IMR-90 (cell line): ENCODE results near the gene TSPAN14. TPM values are rescaled to one million over a fixed set of nuclear protein-coding genes. Genes with fewer than 3 reads are reported as not detected.

Source experiments
- ATAC-seq: fragments of 200-7000 bp; cut with Tn5 transposase; 2 replicates; pipeline ENCODE4 v1.9.1; 2020; ENCODE audit warnings: low read depth, mild to moderate bottlenecking, moderate library complexity
- BruUV-seq: library from RNA; stranded (reverse); fragments of 400-500 nt; replicated peaks from 2 replicates; lab custom pipeline; 2021; lab: Mats Ljungman, UMichigan
- CTCF ChIA-PET: fragments of 300-600 bp; formaldehyde crosslinking; extraction: SDS; loops from one replicate; lab custom pipeline; 2021; ENCODE audit warnings: antibody characterized with exemption; lab: Yijun Ruan, JAX
- POLR2A ChIA-PET: fragments of 300-600 bp; sonication (Branson Sonifier 250); formaldehyde crosslinking; loops from one replicate; lab custom pipeline; 2022; ENCODE audit warnings: antibody characterized with exemption; ENCODE audit not compliant: unreplicated experiment; lab: Charles Lee
- DNase-seq: peaks from one replicate; pipeline ENCODE4 v3.0.0; 2013
- H2AFZ ChIP-seq: replicated peaks from 2 replicates; pipeline ENCODE3; 2013; ENCODE audit warnings: low read length, mild to moderate bottlenecking; ENCODE audit not compliant: poor library complexity
- H2AK5ac ChIP-seq: 2 replicates; pipeline ENCODE4 v1.6.1; 2013; ENCODE audit warnings: low read depth, low read length, inconsistent platforms
- H2AK9ac ChIP-seq: replicated peaks from 2 replicates; pipeline ENCODE3; 2013; ENCODE audit warnings: mild to moderate bottlenecking, low read depth, low read length, moderate library complexity; ENCODE audit not compliant: poor library complexity
- H2BK120ac ChIP-seq: 2 replicates; pipeline ENCODE4 v1.6.1; 2013; ENCODE audit warnings: low read depth, low read length, inconsistent platforms
- H2BK15ac ChIP-seq: 3 replicates; pipeline ENCODE4 v1.6.1; 2013; ENCODE audit warnings: low read depth, low read length, inconsistent platforms
- H2BK20ac ChIP-seq: 2 replicates; pipeline ENCODE4 v1.6.1; 2013; ENCODE audit warnings: low read depth, mild to moderate bottlenecking, inconsistent platforms, low read length, moderate library complexity
- H2BK5ac ChIP-seq: 2 replicates; pipeline ENCODE4 v1.6.1; 2013; ENCODE audit warnings: mild to moderate bottlenecking, low read depth, low read length, inconsistent platforms; ENCODE audit not compliant: poor library complexity, severe bottlenecking
- H3K14ac ChIP-seq: replicated peaks from 2 replicates; pipeline ENCODE4 v1.6.1; 2013; ENCODE audit warnings: low read depth, low read length, inconsistent platforms
- H3K18ac ChIP-seq: 2 replicates; pipeline ENCODE4 v1.6.1; 2013; ENCODE audit warnings: low read depth, low read length, control low read depth
- H3K23ac ChIP-seq: 2 replicates; pipeline ENCODE4 v1.6.1; 2013; ENCODE audit warnings: low read depth, low read length, inconsistent platforms
- H3K27ac ChIP-seq: 2 replicates; pipeline ENCODE4 v1.5.1; 2013; ENCODE audit warnings: mild to moderate bottlenecking, control low read depth, low read length; ENCODE audit not compliant: insufficient read depth
- H3K27me3 ChIP-seq: 2 replicates; pipeline ENCODE4 v1.6.1; 2013; ENCODE audit warnings: low read length; ENCODE audit not compliant: control insufficient read depth, insufficient read depth
- H3K36me3 ChIP-seq: 2 replicates; pipeline ENCODE4 v1.6.1; 2013; ENCODE audit warnings: low read length, mixed read lengths; ENCODE audit not compliant: control insufficient read depth, insufficient read depth
- H3K4ac ChIP-seq: 2 replicates; pipeline ENCODE4 v1.6.1; 2013; ENCODE audit warnings: low read depth, low read length, inconsistent platforms
- H3K4me1 ChIP-seq: 2 replicates; pipeline ENCODE4 v1.6.1; 2013; ENCODE audit warnings: low read length, mixed read lengths; ENCODE audit not compliant: control insufficient read depth, insufficient read depth
- H3K4me2 ChIP-seq: 2 replicates; pipeline ENCODE4 v1.6.1; 2013; ENCODE audit warnings: low read depth, mild to moderate bottlenecking, control low read depth, low read length, moderate library complexity
- H3K4me3 ChIP-seq: 2 replicates; pipeline ENCODE4 v1.5.1; 2013; ENCODE audit warnings: low read depth, mild to moderate bottlenecking, control low read depth, low read length, moderate library complexity; ENCODE audit not compliant: insufficient read depth
- H3K56ac ChIP-seq: 2 replicates; pipeline ENCODE4 v1.6.1; 2013; ENCODE audit warnings: low read length, inconsistent platforms; ENCODE audit not compliant: insufficient read depth; ENCODE audit errors: extremely low read depth
- H3K79me1 ChIP-seq, 2 experiments: 2 replicates each; pipeline ENCODE4 v1.6.1; 2013; ENCODE audit warnings: low read length in 2 of 2, inconsistent platforms in 1 of 2, low read depth in 1 of 2
- H3K9ac ChIP-seq: 2 replicates; pipeline ENCODE4 v1.6.1; 2013; ENCODE audit warnings: low read depth, low read length, control low read depth
- H3K9me1 ChIP-seq: 2 replicates; pipeline ENCODE4 v1.6.1; 2013; ENCODE audit warnings: low read length, inconsistent platforms; ENCODE audit not compliant: insufficient read depth
- H3K9me3 ChIP-seq: 2 replicates; pipeline ENCODE4 v1.6.1; 2013; ENCODE audit warnings: low read length; ENCODE audit not compliant: control insufficient read depth, insufficient read depth
- H4K20me1 ChIP-seq: 2 replicates; pipeline ENCODE4 v1.6.1; 2013; ENCODE audit warnings: low read length, inconsistent platforms; ENCODE audit not compliant: insufficient read depth
- H4K5ac ChIP-seq: 2 replicates; pipeline ENCODE4 v1.6.1; 2013; ENCODE audit warnings: mild to moderate bottlenecking, low read depth, low read length, control low read depth
- H4K8ac ChIP-seq, 2 experiments: 2 replicates each; pipeline ENCODE4 v1.6.1; 2013; ENCODE audit warnings: low read depth in 2 of 2, low read length in 2 of 2, control low read depth in 1 of 2, inconsistent platforms in 1 of 2
- H4K91ac ChIP-seq: 2 replicates; pipeline ENCODE4 v1.6.1; 2013; ENCODE audit warnings: low read depth, low read length, inconsistent platforms; ENCODE audit not compliant: insufficient read depth
- BHLHE40 ChIP-seq: fragments of 150-350 bp; IDR thresholded peaks from 2 replicates; pipeline ENCODE4 v1.6.1; 2016; ENCODE audit warnings: mild to moderate bottlenecking, low read depth, low read length
- CEBPB ChIP-seq: IDR thresholded peaks from 2 replicates; pipeline ENCODE4 v1.6.1; 2012; ENCODE audit warnings: low read depth, low read length, improper control_type of control experiment
- NFE2L2 ChIP-seq: fragments of 150-350 bp; IDR thresholded peaks from 2 replicates; pipeline ENCODE4 v1.6.1; 2016; ENCODE audit warnings: low read depth, mild to moderate bottlenecking, low read length
- USF2 ChIP-seq: fragments of 150-350 bp; IDR thresholded peaks from 2 replicates; pipeline ENCODE4 v1.6.1; 2017; ENCODE audit warnings: mild to moderate bottlenecking, antibody characterized with exemption, low read length, low read depth
- dilution Hi-C: fragments of 300-500 bp; cut with HindIII; formaldehyde crosslinking; loops from one replicate; pipeline ENCODE4 v1.14.3; 2018; ENCODE audit warnings: low sequenced_read_pairs; ENCODE audit not compliant: unreplicated experiment
- in situ Hi-C: fragments of 300-500 bp; cut with MboI; formaldehyde crosslinking; loops from 3 replicates; pipeline ENCODE4 v1.14.3; 2019; ENCODE audit warnings: low sequenced_read_pairs, inconsistent platforms, mixed read lengths
- intact Hi-C: fragments of 100-400 bp; cut with micrococcal nuclease; formaldehyde crosslinking; loops from 2 replicates; pipeline ENCODE4 v1.10.0; 2022
- polyA plus RNA-seq, 3 experiments: library from polyadenylated mRNA; depleted of rRNA; stranded (reverse); fragments of >200 nt; gene quantifications; 2 replicates each; pipeline ENCODE4 v1.2.3, GENCODE V29; 2012; ENCODE audit warnings: low replicate concordance in 1 of 3
- total RNA-seq: library from RNA; depleted of rRNA; stranded (reverse); fragments of >200 nt; gene quantifications from 2 replicates; pipeline ENCODE4 v1.2.3, GENCODE V29; 2012

Gene TSPAN14
- total and polyA plus RNA-seq, 2 of the 4 experiments (the other 2 are of a cell fraction): 18.5 to 43.0 TPM

DNA sequence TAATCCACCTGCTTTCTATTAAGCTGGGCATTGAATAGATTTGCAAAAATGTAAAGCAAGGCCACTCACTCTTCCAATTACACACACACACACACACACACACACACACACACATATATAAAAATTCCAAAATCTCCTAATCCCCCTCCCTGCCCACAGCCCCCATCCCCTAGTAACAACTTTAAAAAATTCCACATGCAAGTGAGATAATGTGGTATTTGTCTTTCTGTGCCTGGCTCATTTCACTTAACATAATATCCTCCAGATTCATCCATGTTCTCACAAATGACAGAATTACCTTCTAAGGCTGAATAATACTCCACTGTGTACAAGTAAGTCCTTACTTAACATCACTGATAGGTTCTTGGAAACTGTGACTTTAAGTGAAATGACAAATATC lies 107.8 kb downstream of the TSPAN14 start:
- H3K4me3 ChIP-seq: no peak overlapping the region
- H4K5ac ChIP-seq: no peak overlapping the region
- H3K18ac ChIP-seq: no peak overlapping the region
- no peak overlapping the region for H3K27ac ChIP-seq
- dilution Hi-C loops: no loop called here
- no peak overlapping the region for H3K9ac ChIP-seq
- H2AK9ac ChIP-seq: no peak overlapping the region
- H4K91ac ChIP-seq: no peak overlapping the region
- H2AK5ac ChIP-seq: no peak overlapping the region
- H3K27me3 ChIP-seq: peaks cover 2% of the 10 kb centered on the region; the same call in 1 of the 2 replicates
- DNase-seq (no peak), ATAC-seq (no peak)
- H3K14ac ChIP-seq: no peak overlapping the region
- H3K4me1 ChIP-seq: no peaks in the 10 kb centered on the region
- no peak overlapping the region for H3K4me2 ChIP-seq
- H2AFZ ChIP-seq: no peak overlapping the region
- TF ChIP-seq CEBPB (no peak), USF2 (no peak), BHLHE40 (no peak), NFE2L2 (no peak)
- CTCF ChIA-PET: no interaction called here
- in situ Hi-C loops: no loop called here
- no peak overlapping the region for H3K56ac ChIP-seq
- no peak overlapping the region for H4K8ac ChIP-seq
- POLR2A ChIA-PET: no interaction called here
- no TSS peak for BruUV-seq
- H4K20me1 ChIP-seq: no peaks in the 10 kb centered on the region
- H2BK120ac ChIP-seq: no peak overlapping the region
- no peaks in the 10 kb centered on the region for H3K36me3 ChIP-seq
- H3K4ac ChIP-seq: no peak overlapping the region
- no peaks in the 10 kb centered on the region for H3K79me1 ChIP-seq
- H3K9me1 ChIP-seq: no peaks in the 10 kb centered on the region
- no peaks in the 10 kb centered on the region for H3K9me3 ChIP-seq
- intact Hi-C loops: no loop called here
- H2BK5ac ChIP-seq: no peak overlapping the region
- no peak overlapping the region for H2BK15ac ChIP-seq
- no peak overlapping the region for H3K23ac ChIP-seq
- H2BK20ac ChIP-seq: no peak overlapping the region
